Activated CD4-positive, alpha-beta T cell treated with anti-CD3 and anti-CD28 coated beads, Interleukin-2, amount 10 ng/mL, durations not matched to agents 7 days and 5 days (primary cell): ENCODE measurements around the gene OAF. TPM values are rescaled to one million over a fixed set of nuclear protein-coding genes. Genes with fewer than 3 reads are reported as not detected.
"Not testable (repeated sequence)": the region's sequence is repeated elsewhere in the genome, so short reads cannot be mapped to it uniquely, and the experiment has no call there.

Experiments used
- CTCF ChIA-PET: fragments of 350-600 bp; sonication (Branson Sonifier 250); formaldehyde crosslinking; loops from one replicate; lab custom pipeline; 2021; ENCODE audit warnings: antibody characterized with exemption; lab: Charles Lee
- POLR2A ChIA-PET: fragments of 350-600 bp; sonication (Branson Sonifier 250); formaldehyde crosslinking; loops from one replicate; lab custom pipeline; 2021; ENCODE audit warnings: antibody characterized with exemption; lab: Charles Lee
- DNase-seq: peaks from one replicate; pipeline ENCODE4 v3.0.0-alpha.2; 2020
- H3K27ac Mint-ChIP-seq: one replicate; pipeline ENCODE4 v1.8.0; 2021; ENCODE audit warnings: mild to moderate bottlenecking, moderate library complexity, mixed read lengths
- H3K27me3 Mint-ChIP-seq: one replicate; pipeline ENCODE4 v1.8.0; 2021; ENCODE audit warnings: mixed read lengths
- H3K36me3 Mint-ChIP-seq: one replicate; pipeline ENCODE4 v1.8.0; 2021; ENCODE audit warnings: low read depth, mixed read lengths
- H3K4me1 Mint-ChIP-seq: one replicate; pipeline ENCODE4 v1.8.0; 2021; ENCODE audit warnings: mixed read lengths
- H3K4me3 Mint-ChIP-seq: one replicate; pipeline ENCODE4 v1.8.0; 2021; ENCODE audit warnings: mild to moderate bottlenecking, moderate library complexity, mixed read lengths
- H3K9me3 Mint-ChIP-seq: one replicate; pipeline ENCODE4 v1.8.0; 2021; ENCODE audit warnings: mixed read lengths
- total RNA-seq, 2 experiments: library from RNA; stranded (reverse); gene quantifications; one replicate each; pipeline ENCODE4 v1.2.3, GENCODE V29; 2021

The OAF gene
- total RNA-seq, 2 experiments from 2014 or later = 1.7 to 3.4 TPM

- H3K27me3 Mint-ChIP-seq = peaks cover 19% of the 10 kb centered on the region
- DNase-seq = no peak
- H3K4me1 Mint-ChIP-seq = no peaks in the 10 kb centered on the region
- ChIA-PET CTCF (interaction anchor here (1.0 to 1.2 kb wide), 3 partner anchors 10 to 124 kb away, joined by 3 to 4 read pairs (median 3); no protein-coding TSS in a partner anchor), POLR2A (no interaction called here)
- no peak overlapping the region for H3K27ac Mint-ChIP-seq
- H3K9me3 Mint-ChIP-seq = no peaks in the 10 kb centered on the region
- H3K36me3 Mint-ChIP-seq = no peaks in the 10 kb centered on the region
- H3K4me3 Mint-ChIP-seq = no peak overlapping the region
Measured at GRCh38 chr11:120178561-120179056, 32.2 kb upstream of the OAF start.

DNA sequence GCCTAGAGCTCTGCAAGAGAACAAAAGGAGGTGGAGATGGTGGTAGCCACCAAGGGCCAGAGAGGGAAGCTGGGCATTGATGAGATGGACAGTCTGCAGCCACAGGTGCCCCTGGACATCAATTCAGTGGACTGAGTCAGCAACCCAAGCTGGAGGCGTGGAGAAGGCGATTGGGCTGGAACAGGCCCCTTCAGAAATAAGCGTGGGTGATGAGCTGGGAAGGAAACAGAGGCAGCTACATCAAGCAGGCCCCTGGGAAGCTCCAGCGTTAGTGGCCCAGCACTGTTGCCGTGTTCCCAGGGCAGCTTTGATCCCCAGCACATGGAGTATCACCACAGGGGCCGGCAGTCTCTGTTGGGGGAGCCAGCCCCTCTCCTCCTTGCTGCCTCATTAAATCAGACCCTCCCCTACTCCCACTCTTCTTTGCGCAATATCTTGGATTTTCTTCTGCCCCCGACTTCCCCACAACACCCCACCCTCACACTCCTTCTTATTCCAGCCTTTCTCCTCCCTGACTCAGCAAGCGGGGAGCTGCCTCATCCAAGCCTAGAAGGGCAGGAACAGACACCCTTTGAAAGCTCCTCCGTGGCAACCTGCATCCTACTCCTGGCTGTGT, 31.7 kb upstream of the OAF start:
- Mint-ChIP-seq H3K27ac (no peak overlapping the region), H3K4me3 (no peak overlapping the region), H3K4me1 (no peaks in the 10 kb centered on the region), H3K9me3 (no peaks in the 10 kb centered on the region), H3K27me3 (peaks cover 16% of the 10 kb centered on the region), H3K36me3 (no peaks in the 10 kb centered on the region)
- ChIA-PET POLR2A (no interaction called here), CTCF (interaction anchor here (1.0 to 1.6 kb wide), 6 partner anchors 8 to 124 kb away, joined by 3 to 5 read pairs (median 3); no protein-coding TSS in a partner anchor)
- no peak for DNase-seq

DNA sequence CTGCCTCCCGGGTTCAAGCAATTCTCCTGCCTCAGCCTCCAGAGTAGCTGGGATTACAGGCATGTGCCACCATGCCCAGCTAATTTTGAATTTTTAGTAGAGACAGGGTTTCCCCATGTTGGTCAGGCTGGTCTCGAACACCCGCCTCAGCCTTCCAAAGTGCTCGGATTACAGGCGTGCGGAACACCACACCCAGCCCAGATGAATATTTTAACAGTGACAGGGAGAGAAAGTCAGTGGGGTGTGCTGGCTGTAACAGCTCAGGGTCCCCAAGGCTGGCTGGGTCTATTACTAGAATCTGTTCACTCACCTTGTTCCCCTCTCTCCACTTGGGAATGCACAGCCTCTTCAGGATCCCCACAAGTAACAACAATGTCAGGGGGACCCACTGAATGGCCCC, 30.8 kb upstream of the OAF start:
- H3K4me1 Mint-ChIP-seq, H3K4me3 Mint-ChIP-seq, H3K27me3 Mint-ChIP-seq, DNase-seq, H3K27ac Mint-ChIP-seq, POLR2A ChIA-PET, H3K9me3 Mint-ChIP-seq, H3K36me3 Mint-ChIP-seq: not testable (repeated sequence)
- CTCF ChIA-PET = interaction anchor here (0.7 to 1.6 kb wide), 7 partner anchors 8 to 1411 kb away, joined by 3 to 5 read pairs (median 3); no protein-coding TSS in a partner anchor

GRCh38 chr11:120180551-120181232, 30.1 kb upstream of the OAF start:
- ChIA-PET POLR2A (no interaction called here), CTCF (interaction anchor here (0.7 to 1.6 kb wide), 6 partner anchors 9 to 1410 kb away, joined by 3 to 5 read pairs (median 3); no protein-coding TSS in a partner anchor)
- H3K4me3 Mint-ChIP-seq = no peak overlapping the region
- no peaks in the 10 kb centered on the region for H3K9me3 Mint-ChIP-seq
- H3K27me3 Mint-ChIP-seq = peaks cover 11% of the 10 kb centered on the region
- DNase-seq = peak; percentile 0
- no peaks in the 10 kb centered on the region for H3K36me3 Mint-ChIP-seq
- no peak overlapping the region for H3K27ac Mint-ChIP-seq
- no peaks in the 10 kb centered on the region for H3K4me1 Mint-ChIP-seq

GRCh38 chr11:120181376-120181975, 29.4 kb upstream of the OAF start:
- H3K4me1 Mint-ChIP-seq = no peaks in the 10 kb centered on the region
- no peak overlapping the region for H3K27ac Mint-ChIP-seq
- DNase-seq = peak; percentile 2
- POLR2A ChIA-PET = no interaction called here
- H3K4me3 Mint-ChIP-seq = no peak overlapping the region
- no peaks in the 10 kb centered on the region for H3K36me3 Mint-ChIP-seq
- CTCF ChIA-PET = interaction anchor here (1.0 to 1.3 kb wide), 2 partner anchors 11 to 12 kb away, joined by 3 read pairs; no protein-coding TSS in a partner anchor
- peaks cover 12% of the 10 kb centered on the region for H3K27me3 Mint-ChIP-seq
- H3K9me3 Mint-ChIP-seq = no peaks in the 10 kb centered on the region

GRCh38 chr11:120182372-120182771, 28.5 kb upstream of the OAF start:
- Mint-ChIP-seq H3K27me3 (peaks cover 13% of the 10 kb centered on the region), H3K4me1 (peaks cover 2% of the 10 kb centered on the region), H3K9me3 (no peaks in the 10 kb centered on the region), H3K4me3 (no peak overlapping the region), H3K36me3 (no peaks in the 10 kb centered on the region), H3K27ac (no peak overlapping the region)
- ChIA-PET CTCF (no interaction called here), POLR2A (no interaction called here)
- peak; percentile 1 for DNase-seq

DNA sequence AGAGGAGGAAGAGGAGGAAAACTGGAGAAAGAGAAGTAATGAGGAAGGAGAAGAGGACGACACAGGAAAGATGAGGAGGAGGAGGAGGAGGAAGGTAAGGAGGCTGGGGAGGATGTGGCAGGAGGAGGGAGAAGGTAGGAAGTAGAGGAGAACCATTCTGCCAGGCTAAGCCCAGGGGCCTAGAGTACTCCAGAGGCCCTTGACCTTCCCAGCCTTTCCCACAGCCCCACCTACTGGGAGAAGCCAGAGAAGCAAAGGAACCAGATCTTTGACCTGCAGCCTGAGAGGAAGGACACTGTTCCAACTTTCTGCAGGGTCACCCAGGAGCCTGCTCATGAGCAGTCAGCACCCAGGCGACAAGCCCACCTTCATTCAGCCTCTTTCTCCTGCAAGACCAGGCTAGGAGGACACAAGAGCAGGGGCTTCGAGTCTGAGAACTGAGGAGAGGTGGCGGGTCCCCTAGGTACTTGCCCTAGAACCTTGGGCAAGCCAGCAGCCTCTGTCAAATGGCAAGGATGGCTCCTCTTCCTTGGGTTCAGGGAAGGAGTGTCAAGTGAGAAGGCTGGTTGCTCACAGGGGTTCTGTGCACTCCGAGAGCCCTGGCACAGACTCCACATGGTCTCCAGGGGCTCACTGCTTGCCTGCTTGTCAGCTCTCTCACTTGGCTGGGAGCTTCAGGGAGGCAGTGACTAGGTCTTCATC, 27.9 kb upstream of the OAF start:
- peak; percentile 2 for DNase-seq
- ChIA-PET CTCF (no interaction called here), POLR2A (no interaction called here)
- Mint-ChIP-seq H3K27me3 (peaks cover 15% of the 10 kb centered on the region), H3K4me3 (no peak overlapping the region), H3K4me1 (peaks cover 2% of the 10 kb centered on the region), H3K36me3 (no peaks in the 10 kb centered on the region), H3K27ac (no peak overlapping the region), H3K9me3 (no peaks in the 10 kb centered on the region)

- Mint-ChIP-seq H3K27me3 (peaks cover 15% of the 10 kb centered on the region), H3K27ac (no peak overlapping the region), H3K36me3 (no peaks in the 10 kb centered on the region), H3K4me1 (peaks cover 2% of the 10 kb centered on the region), H3K4me3 (no peak overlapping the region), H3K9me3 (no peaks in the 10 kb centered on the region)
- peak; percentile 3 for DNase-seq
- POLR2A ChIA-PET = no interaction called here
- CTCF ChIA-PET = interaction anchor here (0.6 kb wide), 1 partner anchor 604 kb away, joined by 3 read pairs; no protein-coding TSS in a partner anchor
Measured at GRCh38 chr11:120183701-120184141, 27.1 kb upstream of the OAF start.

DNA sequence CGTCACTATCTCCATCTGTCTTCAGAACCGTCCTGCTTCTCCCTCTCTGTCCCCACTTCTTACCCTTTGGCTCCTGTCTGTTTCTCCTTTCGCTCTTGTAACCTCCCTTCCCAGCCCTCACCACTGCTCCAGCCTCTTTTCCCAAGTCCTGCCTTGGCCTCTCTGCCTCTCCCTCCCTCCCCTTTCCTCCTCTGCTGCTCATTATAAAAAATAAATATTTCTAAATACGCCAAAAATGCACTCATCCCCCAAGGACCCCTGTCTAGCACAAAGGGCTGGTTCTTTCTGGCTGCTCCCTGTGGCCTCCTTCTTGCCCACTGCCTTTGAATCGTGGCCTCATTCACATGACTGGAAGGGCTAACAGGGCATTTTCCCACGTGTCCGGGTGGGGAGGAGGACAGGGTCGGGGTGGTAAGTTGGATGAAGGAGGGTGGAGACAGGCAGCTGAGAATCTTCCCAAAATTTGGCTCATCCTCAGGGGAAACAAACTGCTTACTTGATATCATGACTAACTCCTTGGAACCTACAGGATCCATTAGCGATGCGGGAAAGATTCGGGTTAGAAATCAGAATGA, 26.4 kb upstream of the OAF start:
- ChIA-PET POLR2A (no interaction called here), CTCF (no interaction called here)
- Mint-ChIP-seq H3K4me3 (no peak overlapping the region), H3K36me3 (no peaks in the 10 kb centered on the region), H3K27me3 (peaks cover 15% of the 10 kb centered on the region), H3K27ac (no peak overlapping the region), H3K4me1 (peaks cover 2% of the 10 kb centered on the region), H3K9me3 (no peaks in the 10 kb centered on the region)
- no peak for DNase-seq

- CTCF ChIA-PET = no interaction called here
- Mint-ChIP-seq H3K27ac (no peak overlapping the region), H3K9me3 (no peaks in the 10 kb centered on the region), H3K4me1 (peaks cover 2% of the 10 kb centered on the region), H3K4me3 (no peak overlapping the region), H3K36me3 (no peaks in the 10 kb centered on the region), H3K27me3 (peaks cover 15% of the 10 kb centered on the region)
- DNase-seq = no peak
- POLR2A ChIA-PET = no interaction called here
Measured at GRCh38 chr11:120184946-120185705, 25.7 kb upstream of the OAF start.

GRCh38 chr11:120185706-120186455, 25.0 kb upstream of the OAF start:
- Mint-ChIP-seq H3K36me3 (no peaks in the 10 kb centered on the region), H3K27me3 (peaks cover 15% of the 10 kb centered on the region), H3K27ac (no peak overlapping the region), H3K4me3 (no peak overlapping the region), H3K9me3 (no peaks in the 10 kb centered on the region), H3K4me1 (peaks cover 2% of the 10 kb centered on the region)
- POLR2A ChIA-PET = no interaction called here
- no peak for DNase-seq
- CTCF ChIA-PET = no interaction called here
